Suppressor macrophage treated with lipopolysaccharide for 1 hour (primary cell): Measurements from ENCODE around the gene MDFIC.
A peak's percentile ranks its signal among the peaks of the same experiment; 100 is the strongest.

Experiments
- DNase-seq, 3 donors: peaks; one replicate each; pipeline ENCODE4 v3.0.0-alpha.2; 2020 to 2022

MDFIC gene

GRCh38 chr7:115004121-115004520, 82.2 kb downstream of the MDFIC start:
- DNase-seq, result no peak

- DNase-seq, result no peak
Observed at GRCh38 chr7:115005251-115005650, 83.4 kb downstream of the MDFIC start.

- DNase-seq, result no peak
Observed at GRCh38 chr7:115005953-115006352, 84.1 kb downstream of the MDFIC start.

GRCh38 chr7:115007751-115008150, 85.9 kb downstream of the MDFIC start:
- no peak for DNase-seq

DNA sequence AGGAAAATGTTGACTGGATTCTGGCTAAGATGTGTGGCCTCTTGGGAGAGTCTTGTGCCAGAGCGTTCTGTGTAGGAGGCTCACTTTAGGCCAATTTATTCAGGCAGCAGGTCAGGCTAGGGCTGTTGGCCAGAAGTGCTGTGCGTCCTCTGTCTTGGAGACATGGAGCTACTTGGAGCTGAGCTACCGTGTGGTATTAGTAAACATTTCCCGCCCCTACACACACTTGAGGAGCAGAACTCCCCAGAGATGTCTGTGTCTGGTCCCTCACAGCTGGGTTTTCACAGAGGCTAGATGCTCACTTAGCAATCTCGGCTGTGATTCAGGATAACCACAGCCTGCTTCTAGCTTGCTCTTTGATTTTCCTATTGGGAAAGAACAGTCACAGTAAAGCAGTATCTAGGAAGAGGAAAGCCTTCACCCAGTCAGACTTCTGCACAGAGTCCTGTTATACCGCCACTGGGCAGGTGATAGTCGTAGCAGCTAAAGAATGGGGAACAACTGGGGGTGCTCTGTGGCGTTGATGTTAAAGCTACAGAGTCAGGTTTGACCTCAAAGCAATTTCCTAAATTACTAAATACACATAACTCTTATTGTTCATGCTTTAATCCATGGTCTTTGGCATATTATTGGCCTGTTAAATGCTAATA, 86.7 kb downstream of the MDFIC start:
- DNase-seq, result no peak

DNA sequence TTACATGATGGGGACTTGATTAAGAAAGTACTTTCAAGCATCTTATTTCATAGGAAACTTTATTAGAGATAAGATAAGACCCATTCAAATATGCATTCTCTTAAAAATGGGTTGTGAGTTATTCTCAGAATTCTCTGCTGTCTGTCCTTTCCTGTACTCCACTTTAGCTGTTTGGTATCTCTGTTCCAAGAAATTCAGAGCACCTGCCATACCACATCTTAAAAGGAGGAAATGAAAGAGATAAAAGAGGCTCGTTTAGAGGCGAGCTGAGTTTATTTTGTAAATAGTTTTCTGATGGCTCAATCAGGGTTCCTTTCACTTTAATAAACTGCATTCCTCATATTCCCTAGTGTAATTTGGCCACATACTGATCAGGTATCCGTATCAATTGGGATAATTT, 87.2 kb downstream of the MDFIC start:
- no peak for DNase-seq

- no peak for DNase-seq
Observed at GRCh38 chr7:115009736-115010440, 88.0 kb downstream of the MDFIC start.

DNA sequence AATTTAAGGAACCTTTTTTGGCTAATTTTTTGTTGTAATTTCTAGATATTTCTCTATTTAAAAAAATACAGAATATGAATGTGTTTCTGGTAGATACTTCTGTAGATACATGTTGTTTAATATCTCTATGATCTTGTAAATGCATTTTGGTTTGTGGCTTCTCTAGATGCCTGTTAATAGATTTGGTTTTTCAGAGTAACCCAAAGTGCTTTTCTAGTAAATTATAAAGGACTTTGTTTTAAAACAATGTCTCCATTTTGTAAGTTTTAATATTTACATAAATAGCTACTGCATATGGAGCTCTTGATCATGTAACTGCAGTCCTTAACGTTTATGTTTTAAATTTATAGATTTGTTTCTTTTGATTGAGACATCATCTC, 88.5 kb downstream of the MDFIC start:
- no peak for DNase-seq

DNA sequence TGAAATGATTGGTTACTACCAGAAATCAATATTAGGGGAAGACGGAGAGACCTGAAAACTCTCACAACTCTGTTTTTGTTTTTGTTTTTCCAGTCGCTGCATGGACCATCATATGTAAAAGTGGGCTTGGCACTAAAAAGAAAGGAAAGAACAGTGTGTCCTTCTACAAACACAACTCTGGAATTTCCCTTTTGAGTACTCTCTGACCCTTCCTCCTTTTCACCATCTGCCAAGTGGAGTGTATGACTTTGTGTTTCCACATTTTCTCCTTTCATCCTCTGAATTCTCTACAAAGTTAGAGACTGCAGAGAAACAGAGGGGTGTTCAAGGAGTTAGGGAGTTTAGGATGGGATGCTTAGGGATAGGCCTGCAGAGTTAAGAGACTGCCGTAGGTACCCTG, 92.0 kb downstream of the MDFIC start:
- peak; percentile 18 to 53 (median 34) for DNase-seq

GRCh38 chr7:115014794-115015193, 92.9 kb downstream of the MDFIC start:
- no peak for DNase-seq

GRCh38 chr7:115015619-115016018, 93.7 kb downstream of the MDFIC start:
- DNase-seq, result no peak

DNA sequence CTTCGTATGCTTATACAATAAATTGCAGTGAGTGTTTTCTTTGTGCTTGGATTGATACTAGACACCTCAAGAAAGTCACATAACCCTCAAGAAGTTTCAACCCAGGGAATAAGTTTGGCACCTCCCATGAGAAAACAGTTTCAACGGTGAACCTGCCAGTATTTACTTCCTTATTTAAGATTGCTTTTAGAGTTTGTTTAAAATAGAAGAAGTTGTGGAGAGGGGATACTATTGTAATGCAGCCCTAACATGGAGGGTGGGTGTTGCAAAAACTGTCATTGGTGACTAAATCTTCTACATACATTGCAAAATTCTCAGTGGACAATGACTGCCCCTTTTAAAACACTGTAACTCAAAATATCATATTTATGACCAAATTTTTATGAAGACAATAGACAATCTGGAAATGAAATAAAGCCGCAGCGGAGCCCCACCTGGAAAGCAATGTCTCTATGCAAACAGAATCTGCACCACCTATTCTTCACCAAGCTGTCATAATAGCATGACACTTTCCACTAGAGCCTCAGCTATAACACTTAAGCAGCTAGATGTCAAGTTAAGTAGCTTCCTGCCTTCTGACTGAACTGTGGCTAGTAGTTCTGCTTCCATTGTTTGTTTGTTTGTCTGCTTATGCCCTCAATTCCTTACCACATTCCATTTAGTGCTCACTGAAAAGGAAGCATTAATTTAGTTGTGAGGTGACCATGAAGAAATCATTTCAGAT, 98.2 kb downstream of the MDFIC start:
- DNase-seq, result peak; percentile 43 to 71 (median 70)

GRCh38 chr7:115023219-115023618, 101.3 kb downstream of the MDFIC start:
- no peak for DNase-seq

DNA sequence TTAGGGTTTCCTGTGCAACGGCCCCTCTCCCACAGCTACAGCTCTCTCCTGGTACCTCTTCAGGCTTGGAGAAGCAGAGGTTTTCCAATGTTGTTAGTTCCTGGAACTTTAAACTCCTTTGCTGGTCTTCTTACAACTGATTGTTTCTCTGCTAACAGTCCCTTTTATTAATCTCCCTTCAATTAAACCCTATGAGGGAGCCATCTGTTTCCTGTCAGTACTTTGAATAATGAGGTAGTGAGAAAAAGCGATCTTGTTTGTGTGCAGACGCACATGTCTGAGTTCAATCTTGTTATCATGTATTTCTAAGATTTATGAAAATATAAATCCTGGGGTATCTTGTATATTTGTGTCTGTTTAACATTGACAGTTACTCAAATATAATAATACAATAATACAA, 102.4 kb downstream of the MDFIC start:
- no peak for DNase-seq

GRCh38 chr7:115032715-115033703, 111.1 kb downstream of the MDFIC start:
- no peak for DNase-seq

- DNase-seq, result no peak
Observed at GRCh38 chr7:115033917-115034459, 112.1 kb downstream of the MDFIC start.

GRCh38 chr7:115034515-115034914, 112.6 kb downstream of the MDFIC start:
- DNase-seq, result no peak

DNA sequence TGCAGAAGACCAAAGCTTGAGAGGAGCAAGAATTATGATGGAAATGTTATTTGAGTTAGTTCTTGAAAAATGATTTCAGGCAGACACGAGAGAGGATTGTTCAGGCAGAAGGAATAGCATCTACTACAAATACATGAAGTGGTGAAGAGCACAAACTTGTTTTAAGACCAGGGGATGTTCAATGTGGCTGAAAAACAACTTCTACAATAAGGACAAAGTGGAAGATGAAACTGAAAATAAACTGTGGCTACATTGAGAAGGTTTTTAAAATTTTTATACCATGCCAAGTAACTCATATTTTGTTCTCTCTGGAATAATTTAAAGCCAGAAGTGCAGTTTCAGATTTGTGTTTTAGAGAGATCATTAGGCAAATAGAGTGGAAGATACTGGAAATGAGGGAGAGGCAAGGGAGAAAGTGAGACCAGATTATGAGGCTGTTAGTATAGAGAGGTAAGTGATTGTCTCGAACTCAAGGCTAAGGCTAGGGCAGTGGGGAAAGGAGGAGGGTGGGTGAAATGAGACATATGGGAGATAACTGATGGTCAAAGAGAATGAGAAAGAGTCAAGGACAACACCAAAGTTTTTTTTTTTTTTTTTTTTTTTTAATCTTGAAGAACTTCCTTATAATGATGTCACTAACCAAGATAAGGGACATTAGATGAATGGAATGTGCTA, 115.4 kb downstream of the MDFIC start:
- no peak for DNase-seq

DNA sequence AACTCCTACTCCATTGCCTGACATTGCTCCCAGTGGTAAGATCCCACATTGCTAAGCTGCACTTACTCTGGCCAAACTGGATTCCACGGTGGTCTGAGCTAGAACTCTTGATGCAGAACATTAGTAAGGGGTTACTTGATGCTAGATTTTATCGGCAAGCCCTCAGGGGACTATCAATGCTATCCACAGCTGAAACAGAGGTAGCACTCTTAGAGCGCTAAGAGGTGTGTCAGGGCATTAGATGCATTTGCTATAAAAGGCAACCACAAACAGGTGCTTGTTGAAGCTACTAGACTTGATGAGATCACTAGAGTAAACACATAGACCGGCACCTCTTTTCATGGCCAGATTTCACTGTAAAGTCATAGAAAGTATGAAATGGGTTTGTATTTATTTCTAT, 116.3 kb downstream of the MDFIC start:
- DNase-seq, result no peak

GRCh38 chr7:115040057-115040456, 118.2 kb downstream of the MDFIC start:
- no peak for DNase-seq

DNA sequence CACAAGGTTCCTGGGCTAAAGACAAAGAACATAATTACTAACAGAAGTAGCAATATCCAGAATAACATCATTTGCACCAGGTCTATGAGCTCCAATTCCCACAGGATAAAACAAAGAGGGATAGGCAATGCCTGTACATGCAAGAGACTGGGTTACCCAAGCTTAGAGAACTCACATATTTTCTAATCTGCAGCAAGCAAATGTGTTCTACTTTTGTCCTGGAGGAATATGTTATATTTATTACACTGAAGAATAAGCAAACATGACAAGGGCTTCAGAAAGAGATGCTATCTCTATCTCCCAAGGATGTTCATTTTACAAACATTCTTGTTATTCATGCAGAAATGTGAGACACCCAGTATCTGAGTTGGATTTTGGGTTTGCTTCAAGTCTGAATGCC, 118.6 kb downstream of the MDFIC start:
- no peak for DNase-seq

GRCh38 chr7:115042596-115042995, 120.7 kb downstream of the MDFIC start:
- no peak for DNase-seq
